B cell (primary cell): ENCODE data around the gene PACRG. TPM values are rescaled to one million over a fixed set of nuclear protein-coding genes. Genes with fewer than 3 reads are reported as not detected.

ENCODE experiments used
- ATAC-seq: fragments of 200-7000 bp; cut with Tn5 transposase; one replicate; pipeline ENCODE4 v1.10.0; 2021; ENCODE audit warnings: low read depth, mild to moderate bottlenecking, moderate number of reproducible peaks, moderate library complexity
- CTCF ChIA-PET: fragments of 350-600 bp; sonication (Branson Sonifier 250); formaldehyde crosslinking; loops from one replicate; lab custom pipeline; 2021; ENCODE audit warnings: antibody characterized with exemption, inconsistent platforms; lab: Charles Lee
- POLR2A ChIA-PET: fragments of 350-600 bp; sonication (Branson Sonifier 250); formaldehyde crosslinking; loops from one replicate; lab custom pipeline; 2021; ENCODE audit warnings: antibody characterized with exemption; lab: Charles Lee
- DNase-seq: peaks from one replicate; pipeline ENCODE4 v3.0.0; 2013
- H2AFZ ChIP-seq: 2 replicates; pipeline ENCODE4 v1.6.1; 2012; ENCODE audit warnings: mild to moderate bottlenecking, low read depth, low read length; ENCODE audit not compliant: insufficient read depth, poor library complexity, severe bottlenecking
- H3K27ac ChIP-seq, 2 donors: 1 replicate in 1 of 2; 2 replicates in 1 of 2; pipeline ENCODE4 v1.5.1; 2012 to 2013; ENCODE audit warnings: low read length in 2 of 2, mild to moderate bottlenecking in 2 of 2, moderate library complexity in 1 of 2
- H3K27me3 ChIP-seq, 4 experiments: fragments of 200-600 bp in 1 of 4; sonication (generic) in 1 of 4; replicated peaks in 1 of 4; 1 replicate in 2 of 4; 2 replicates in 2 of 4; pipeline versions ENCODE4 v1.6.1 to v1.7.0; 2013 to 2016; ENCODE audit warnings: low read length in 3 of 4, mild to moderate bottlenecking in 2 of 4, mixed read lengths in 1 of 4, moderate library complexity in 1 of 4; ENCODE audit not compliant: insufficient read depth in 4 of 4, control insufficient read depth in 3 of 4; ENCODE audit errors: control extremely low read depth in 1 of 4
- H3K36me3 ChIP-seq, 2 experiments: replicated peaks in 1 of 2; 1 replicate in 1 of 2; 2 replicates in 1 of 2; pipeline versions ENCODE4 v1.6.1 to v1.7.1; 2013; ENCODE audit warnings: low read length in 1 of 2; ENCODE audit not compliant: insufficient read depth in 2 of 2, control insufficient read depth in 1 of 2; ENCODE audit errors: control extremely low read depth in 1 of 2, extremely low read depth in 1 of 2
- H3K4me1 ChIP-seq, 2 donors: fragments of 200-600 bp in 1 of 2; sonication (generic) in 1 of 2; 1 replicate in 1 of 2; 2 replicates in 1 of 2; pipeline versions ENCODE4 v1.5.1 to v1.6.1; 2013 to 2017; ENCODE audit warnings: low read length in 2 of 2; ENCODE audit not compliant: control insufficient read depth in 2 of 2, insufficient read depth in 2 of 2
- H3K4me2 ChIP-seq: replicated peaks from 2 replicates; pipeline ENCODE3; 2012; ENCODE audit warnings: mild to moderate bottlenecking, low read depth, low read length; ENCODE audit not compliant: poor library complexity, severe bottlenecking
- H3K4me3 ChIP-seq, 5 experiments: fragments of 200-600 bp in 1 of 5; sonication (generic) in 1 of 5; 1 replicate in 3 of 5; 2 replicates in 2 of 5; pipeline versions ENCODE4 v1.5.1 to v1.7.0; 2011 to 2016; ENCODE audit warnings: low read length in 4 of 5, mild to moderate bottlenecking in 4 of 5, low read depth in 2 of 5, control low read depth in 1 of 5, moderate library complexity in 1 of 5; ENCODE audit not compliant: insufficient read depth in 1 of 5; ENCODE audit errors: control extremely low read depth in 1 of 5, extremely low read depth in 1 of 5
- H3K79me2 ChIP-seq: fragments of 200-600 bp; sonication (generic); one replicate; pipeline ENCODE4 v1.6.0; 2016; ENCODE audit warnings: low read length; ENCODE audit not compliant: control insufficient read depth, insufficient read depth
- H3K9ac ChIP-seq: fragments of 200-600 bp; sonication (generic); 2 replicates; pipeline ENCODE4 v1.6.1; 2017; ENCODE audit warnings: mild to moderate bottlenecking, low read length, moderate library complexity
- H3K9me3 ChIP-seq, 3 donors: one replicate each; pipeline versions ENCODE4 v1.6.1 to v1.7.1; 2013; ENCODE audit warnings: low read length in 2 of 3; ENCODE audit not compliant: control insufficient read depth in 2 of 3, insufficient read depth in 1 of 3; ENCODE audit errors: control extremely low read depth in 1 of 3
- H4K20me1 ChIP-seq: 2 replicates; pipeline ENCODE4 v1.6.0; 2012; ENCODE audit warnings: mild to moderate bottlenecking, low read length; ENCODE audit not compliant: insufficient read depth, control insufficient read depth, poor library complexity, severe bottlenecking
- H3K27ac Mint-ChIP-seq: one replicate; pipeline ENCODE4 v1.8.0; 2021; ENCODE audit warnings: mixed read lengths
- H3K27me3 Mint-ChIP-seq: one replicate; pipeline ENCODE4 v1.8.0; 2021; ENCODE audit warnings: mixed read lengths
- H3K4me1 Mint-ChIP-seq: one replicate; pipeline ENCODE4 v1.8.0; 2021; ENCODE audit warnings: mixed read lengths
- H3K4me3 Mint-ChIP-seq: one replicate; pipeline ENCODE4 v1.8.0; 2021; ENCODE audit warnings: mixed read lengths
- H3K9me3 Mint-ChIP-seq: one replicate; pipeline ENCODE4 v1.8.0; 2022; ENCODE audit warnings: mixed read lengths; ENCODE audit not compliant: insufficient read depth
- CTCF ChIP-seq: fragments of 200-600 bp; IDR thresholded peaks from one replicate; pipeline ENCODE4 v1.8.0; 2022; ENCODE audit warnings: antibody characterized with exemption, mild to moderate bottlenecking
- EZH2 ChIP-seq: IDR thresholded peaks from 2 replicates; pipeline ENCODE4 v1.6.1; 2012; ENCODE audit warnings: borderline replicate concordance, low read depth, mild to moderate bottlenecking, moderate library complexity, low read length; ENCODE audit not compliant: insufficient read depth, poor library complexity, severe bottlenecking
- WGBS: methylation state at CpG from one replicate; pipeline ENCODE4 v1.1.5; 2013; ENCODE audit warnings: missing lambda C conversion rate; ENCODE audit not compliant: insufficient coverage; 5-methylcytosine and 5-hydroxymethylcytosine counted together
- intact Hi-C: fragments of 100-400 bp; cut with micrococcal nuclease; formaldehyde crosslinking; loops from one replicate; pipeline ENCODE4 v1.10.0; 2022
- polyA plus RNA-seq: library from polyadenylated mRNA; depleted of rRNA; stranded (reverse); fragments of >200 nt; gene quantifications from 2 replicates; pipeline ENCODE4 v1.2.3, GENCODE V29; 2012
- total RNA-seq, 2 donors: library from RNA; stranded (reverse); fragments of 120-200 nt in 1 of 2; gene quantifications; 1 replicate in 1 of 2; 2 replicates in 1 of 2; pipeline versions ENCODE4 v1.2.3 to v1.2.4, GENCODE V29; 2013 to 2022

Gene PACRG
- total and polyA plus RNA-seq, 2 donors (not counting 1 experiment from before 2014, with no cell fraction given): not detected

GRCh38 chr6:163023700-163024099 is 295.9 kb downstream of the PACRG start:
- Histone ChIP-seq H3K79me2 (no peaks in the 10 kb centered on the region), H4K20me1 (no peaks in the 10 kb centered on the region), H3K9ac (no peak overlapping the region), H3K27me3 (no peaks in the 10 kb centered on the region), H3K27ac (no peak overlapping the region), H2AFZ (no peak overlapping the region), H3K4me2 (no peak overlapping the region), H3K4me1 (no peaks in the 10 kb centered on the region), H3K9me3 (peaks cover 0 to 16% (median 2%) of the 10 kb centered on the region in 3 donors), H3K4me3 (no peak overlapping the region), H3K36me3 (no peaks in the 10 kb centered on the region)
- WGBS: no CpG with 5 or more reads among the region's 1 CpG
- ChIA-PET POLR2A (no interaction called here), CTCF (no interaction called here)
- no peak for DNase-seq
- Mint-ChIP-seq H3K27me3 (no peaks in the 10 kb centered on the region), H3K9me3 (peaks cover 5% of the 10 kb centered on the region), H3K4me3 (no peak overlapping the region), H3K27ac (no peak overlapping the region), H3K4me1 (no peaks in the 10 kb centered on the region)
- intact Hi-C loops: no loop called here
- ATAC-seq: no peak
- TF ChIP-seq EZH2 (no peak), CTCF (no peak)

GRCh38 chr6:163026893-163027292 is 299.1 kb downstream of the PACRG start:
- H3K79me2 ChIP-seq: no peaks in the 10 kb centered on the region
- WGBS: 65% methylated on average over 4 of the region's 4 CpGs
- peaks cover 5% of the 10 kb centered on the region for H3K9me3 Mint-ChIP-seq
- intact Hi-C loops: no loop called here
- no peak overlapping the region for H2AFZ ChIP-seq
- no peak overlapping the region for H3K9ac ChIP-seq
- H3K36me3 ChIP-seq: no peaks in the 10 kb centered on the region
- no peaks in the 10 kb centered on the region for H3K4me1 ChIP-seq
- no peak for DNase-seq
- no peak for ATAC-seq
- no peaks in the 10 kb centered on the region for H3K27me3 Mint-ChIP-seq
- H3K4me1 Mint-ChIP-seq: no peaks in the 10 kb centered on the region
- H3K27ac Mint-ChIP-seq: no peak overlapping the region
- H3K4me3 ChIP-seq: no peak overlapping the region
- no peak overlapping the region for H3K4me2 ChIP-seq
- no peaks in the 10 kb centered on the region for H4K20me1 ChIP-seq
- no peak overlapping the region for H3K27ac ChIP-seq
- peaks cover 0 to 4% (median 2%) of the 10 kb centered on the region in 3 donors for H3K9me3 ChIP-seq
- H3K27me3 ChIP-seq: no peaks in the 10 kb centered on the region
- POLR2A ChIA-PET: no interaction called here
- H3K4me3 Mint-ChIP-seq: no peak overlapping the region
- CTCF ChIA-PET: no interaction called here
- TF ChIP-seq EZH2 (no peak), CTCF (no peak)
